HPDE6-E6E7 (cell line): ENCODE results near the gene LUC7L.
"Not testable (repeated sequence)": the region's sequence is repeated elsewhere in the genome, so short reads cannot be mapped to it uniquely, and the experiment has no call there.

Experiments
- DNase-seq: peaks from one replicate; pipeline ENCODE4 v3.0.0; 2011; ENCODE audit warnings: missing footprints; ENCODE audit errors: extremely low spot score

The LUC7L gene

GRCh38 chr16:228852-229730, at the start of gene LUC7L:
Gene LUC7L, minus strand, starts transcription at chr16:229449. Its CDS starts 110 bp downstream, at chr16:229339.
- DNase-seq, result peak; percentile 79

- DNase-seq, result no peak
These were observed 49.7 kb upstream of the LUC7L start for GRCh38 chr16:278863-279366.

- no peak for DNase-seq
These were observed 47.3 kb upstream of the LUC7L start for GRCh38 chr16:276426-277077.

GRCh38 chr16:275786-276232, 46.6 kb upstream of the LUC7L start, which contains the start of gene RGS11:
Gene RGS11, minus strand, starts transcription at chr16:275944. Its CDS starts 33 bp downstream, at chr16:275911.
- no peak for DNase-seq

- DNase-seq, result no peak
These were observed 45.9 kb upstream of the LUC7L start for GRCh38 chr16:275041-275641.

- peak; percentile 53 for DNase-seq
These were observed 44.5 kb upstream of the LUC7L start for GRCh38 chr16:273547-274421.

GRCh38 chr16:272633-273546, 43.6 kb upstream of the LUC7L start:
- DNase-seq, result no peak

GRCh38 chr16:270381-271255, 41.4 kb upstream of the LUC7L start:
- DNase-seq, result no peak

- no peak for DNase-seq
These were observed 40.0 kb upstream of the LUC7L start for GRCh38 chr16:269061-269796.

GRCh38 chr16:268141-269053, 39.1 kb upstream of the LUC7L start:
- no peak for DNase-seq

- not testable (repeated sequence) for DNase-seq
These were observed 38.3 kb upstream of the LUC7L start for GRCh38 chr16:267562-267961.

GRCh38 chr16:266258-267164, 37.3 kb upstream of the LUC7L start:
- no peak for DNase-seq

- DNase-seq, result no peak
These were observed 36.5 kb upstream of the LUC7L start for GRCh38 chr16:265711-266110.

- no peak for DNase-seq
These were observed 35.8 kb upstream of the LUC7L start for GRCh38 chr16:265002-265529.

- DNase-seq, result no peak
These were observed 35.2 kb upstream of the LUC7L start for GRCh38 chr16:264440-264951.

GRCh38 chr16:263944-264343, 34.7 kb upstream of the LUC7L start:
- DNase-seq, result no peak
